ENCODE measurements around the gene PTPRK.

GRCh38 chr6:127945434-127946097 lies 574.8 kb downstream of the PTPRK start:
- TF ChIP-seq, protein P1, sequence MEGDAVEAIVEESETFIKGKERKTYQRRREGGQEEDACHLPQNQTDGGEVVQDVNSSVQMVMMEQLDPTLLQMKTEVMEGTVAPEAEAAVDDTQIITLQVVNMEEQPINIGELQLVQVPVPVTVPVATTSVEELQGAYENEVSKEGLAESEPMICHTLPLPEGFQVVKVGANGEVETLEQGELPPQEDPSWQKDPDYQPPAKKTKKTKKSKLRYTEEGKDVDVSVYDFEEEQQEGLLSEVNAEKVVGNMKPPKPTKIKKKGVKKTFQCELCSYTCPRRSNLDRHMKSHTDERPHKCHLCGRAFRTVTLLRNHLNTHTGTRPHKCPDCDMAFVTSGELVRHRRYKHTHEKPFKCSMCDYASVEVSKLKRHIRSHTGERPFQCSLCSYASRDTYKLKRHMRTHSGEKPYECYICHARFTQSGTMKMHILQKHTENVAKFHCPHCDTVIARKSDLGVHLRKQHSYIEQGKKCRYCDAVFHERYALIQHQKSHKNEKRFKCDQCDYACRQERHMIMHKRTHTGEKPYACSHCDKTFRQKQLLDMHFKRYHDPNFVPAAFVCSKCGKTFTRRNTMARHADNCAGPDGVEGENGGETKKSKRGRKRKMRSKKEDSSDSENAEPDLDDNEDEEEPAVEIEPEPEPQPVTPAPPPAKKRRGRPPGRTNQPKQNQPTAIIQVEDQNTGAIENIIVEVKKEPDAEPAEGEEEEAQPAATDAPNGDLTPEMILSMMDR (IDR thresholded peaks at IDR 0.05; ENCODE audit: low read depth, low read length), result no peak
- no peak for TF ChIP-seq EZH2phosphoT487 (IDR thresholded peaks at IDR 0.05; ENCODE audit: low read depth)

All from OCI-LY3 (cell line).